HepG2 (cell line): ENCODE data around the gene NDRG3. TPM values are rescaled to one million over a fixed set of nuclear protein-coding genes. Genes with fewer than 3 reads are reported as not detected.
A peak's percentile ranks its signal among the peaks of the same experiment; 100 is the strongest.

Experiments used
- ATAC-seq: fragments of 200-7000 bp; cut with Tn5 transposase; 3 replicates; pipeline ENCODE4 v1.9.1; 2020; ENCODE audit warnings: mild to moderate bottlenecking, moderate library complexity
- BruUV-seq: library from RNA; stranded (reverse); fragments of 400-500 nt; replicated peaks from 2 replicates; lab custom pipeline; 2021; lab: Mats Ljungman, UMichigan
- CTCF ChIA-PET: fragments of 300-600 bp; formaldehyde crosslinking; extraction: SDS; loops from one replicate; lab custom pipeline; 2021; ENCODE audit warnings: low total read pairs, inconsistent platforms, low intra/inter-chr PET ratio; lab: Yijun Ruan, JAX
- POLR2A ChIA-PET: fragments of 350-600 bp; sonication (Branson Sonifier 250); formaldehyde crosslinking; loops from one replicate; lab custom pipeline; 2020; ENCODE audit warnings: antibody characterized with exemption, inconsistent platforms; lab: Yijun Ruan, JAX
- DNase-seq: peaks from one replicate; pipeline ENCODE4 v3.0.0-alpha.2; 2015; ENCODE audit warnings: low spot score
- FAIRE-seq: peaks from 3 replicates; lab custom pipeline; 2011; peaks lifted over from hg19 to GRCh38; lab: Jason Lieb, UNC
- H2AFZ ChIP-seq: one replicate; pipeline ENCODE4 v1.6.1; 2011; ENCODE audit warnings: low read length, inconsistent platforms
- H3K27ac ChIP-seq: fragments of 300-600 bp; 3 replicates; pipeline ENCODE4 v1.8.0; 2011; ENCODE audit warnings: mixed run types, mild to moderate bottlenecking, mixed read lengths, low read length, inconsistent platforms; ENCODE audit not compliant: insufficient read depth; ENCODE audit errors: extremely low read length
- H3K27me3 ChIP-seq, 2 experiments: fragments of 200-600 bp in 1 of 2; 2 replicates in 1 of 2; 3 replicates in 1 of 2; pipeline versions ENCODE4 v1.6.0 to v1.8.0; 2011; ENCODE audit warnings: low read length in 2 of 2, mild to moderate bottlenecking in 2 of 2, moderate library complexity in 2 of 2, inconsistent platforms in 1 of 2; ENCODE audit not compliant: insufficient read depth in 2 of 2, control insufficient read depth in 1 of 2
- H3K36me3 ChIP-seq, 2 experiments: fragments of 200-600 bp in 1 of 2; replicated peaks in 1 of 2; 2 replicates in 1 of 2; 3 replicates in 1 of 2; pipeline versions ENCODE4 v1.5.1 to v1.8.0; 2011; ENCODE audit warnings: low read length in 2 of 2, inconsistent platforms in 1 of 2; ENCODE audit not compliant: insufficient read depth in 2 of 2, control insufficient read depth in 1 of 2
- H3K4me1 ChIP-seq: 2 replicates; pipeline ENCODE4 v1.5.1; 2012; ENCODE audit warnings: low read length, inconsistent platforms; ENCODE audit not compliant: insufficient read depth
- H3K4me2 ChIP-seq: 2 replicates; pipeline ENCODE4 v1.6.0; 2011; ENCODE audit warnings: low read depth, low read length, inconsistent platforms
- H3K4me3 ChIP-seq, 3 experiments: fragments of 200-600 bp in 1 of 3; sonication (generic), shearing (Covaris generic) in 1 of 3; replicated peaks in 1 of 3; 2 replicates each; pipeline ENCODE4 v1.5.1; 2011 to 2016; ENCODE audit warnings: low read length in 3 of 3, inconsistent platforms in 2 of 3, low read depth in 2 of 3, mild to moderate bottlenecking in 2 of 3, control low read depth in 1 of 3, mixed read lengths in 1 of 3; ENCODE audit not compliant: insufficient read depth in 1 of 3
- H3K79me2 ChIP-seq: one replicate; pipeline ENCODE4 v1.6.1; 2011; ENCODE audit warnings: low read length, inconsistent platforms; ENCODE audit not compliant: insufficient read depth
- H3K9ac ChIP-seq: 2 replicates; pipeline ENCODE4 v1.6.0; 2011; ENCODE audit warnings: mild to moderate bottlenecking, low read depth, low read length, inconsistent platforms; ENCODE audit not compliant: insufficient read depth
- H3K9me3 ChIP-seq: 2 replicates; pipeline ENCODE4 v1.5.1; 2012; ENCODE audit warnings: mild to moderate bottlenecking, low read length
- H4K20me1 ChIP-seq: 2 replicates; pipeline ENCODE4 v1.6.0; 2011; ENCODE audit warnings: inconsistent platforms, mild to moderate bottlenecking, low read length, moderate library complexity; ENCODE audit not compliant: insufficient read depth
- AGO2 ChIP-seq: fragments of 200-400 bp; formaldehyde crosslinking; optimal IDR thresholded peaks from 2 replicates; pipeline ENCODE3; 2017; ENCODE audit warnings: mild to moderate bottlenecking, low read depth, low read length, moderate library complexity
- CBX5 ChIP-seq: sonication (generic); formaldehyde crosslinking; IDR thresholded peaks from 2 replicates; pipeline ENCODE4 v1.4.0; 2020; ENCODE audit warnings: missing genetic modification reagents, borderline replicate concordance
- ETV5 ChIP-seq: IDR thresholded peaks from 2 replicates; pipeline ENCODE4 v1.6.1; 2018; ENCODE audit warnings: missing biosample characterization, missing genetic modification reagents, inconsistent platforms, borderline replicate concordance
- KDM1A ChIP-seq: IDR thresholded peaks from 2 replicates; pipeline ENCODE4 v1.6.1; 2016; ENCODE audit warnings: missing compliant biosample characterization
- PBX2 ChIP-seq: IDR thresholded peaks from 2 replicates; pipeline ENCODE4 v1.6.1; 2016; ENCODE audit warnings: control low read depth
- PHF20 ChIP-seq: sonication (generic); formaldehyde crosslinking; IDR thresholded peaks from 2 replicates; pipeline ENCODE4 v1.5.0; 2020; ENCODE audit warnings: mild to moderate bottlenecking, missing genetic modification reagents
- POLR2A ChIP-seq, 2 experiments: IDR thresholded peaks; 2 replicates each; pipeline ENCODE4 v1.6.1; 2011; ENCODE audit warnings: low read depth in 2 of 2, low read length in 2 of 2, mild to moderate bottlenecking in 1 of 2, moderate library complexity in 1 of 2; ENCODE audit not compliant: insufficient read depth in 1 of 2
- POLR2G ChIP-seq: fragments of 200-400 bp; formaldehyde crosslinking; IDR thresholded peaks from 2 replicates; pipeline ENCODE4 v1.6.1; 2018; ENCODE audit warnings: mild to moderate bottlenecking, low read depth, low read length, moderate library complexity
- RBM22 ChIP-seq: fragments of 200-400 bp; formaldehyde crosslinking; optimal IDR thresholded peaks from 2 replicates; pipeline ENCODE3; 2017; ENCODE audit warnings: mild to moderate bottlenecking, low read length, moderate library complexity
- ZHX1 ChIP-seq: sonication (generic); formaldehyde crosslinking; IDR thresholded peaks from 2 replicates; pipeline ENCODE4 v1.8.1; 2022; ENCODE audit warnings: low read depth, mild to moderate bottlenecking, missing genetic modification reagents
- ZNF136 ChIP-seq: sonication (generic); formaldehyde crosslinking; IDR thresholded peaks from 2 replicates; pipeline ENCODE4 v1.8.1; 2022; ENCODE audit warnings: low read depth, mild to moderate bottlenecking, moderate library complexity, missing genetic modification reagents
- ZNF280B ChIP-seq: sonication (generic); formaldehyde crosslinking; IDR thresholded peaks from 2 replicates; pipeline ENCODE4 v1.5.0; 2020; ENCODE audit warnings: missing genetic modification reagents, mild to moderate bottlenecking, borderline replicate concordance
- ZNF768 ChIP-seq: sonication (generic); formaldehyde crosslinking; IDR thresholded peaks from 2 replicates; pipeline ENCODE4 v1.4.0; 2020; ENCODE audit warnings: missing genetic modification reagents
- ZSCAN31 ChIP-seq: sonication (generic); formaldehyde crosslinking; IDR thresholded peaks from 2 replicates; pipeline ENCODE4 v1.5.0; 2020; ENCODE audit warnings: low read depth, mild to moderate bottlenecking, missing genetic modification reagents
- WGBS: methylation state at CpG from one replicate; pipeline ENCODE4 v1.1.6; 2017; ENCODE audit warnings: low lambda C conversion rate; 5-methylcytosine and 5-hydroxymethylcytosine counted together
- in situ Hi-C: cut with HindIII; loops from 2 replicates; pipeline ENCODE4 v1.10.0; 2017; ENCODE audit warnings: low pct_unique_long_range_greater_than_20kb; ENCODE audit not compliant: extremely low pct_ligation_motif_present
- intact Hi-C: fragments of 100-400 bp; cut with micrococcal nuclease; formaldehyde crosslinking; loops from one replicate; pipeline ENCODE4 v1.10.0; 2022; ENCODE audit not compliant: unreplicated experiment
- polyA plus RNA-seq, 8 experiments: library from polyadenylated mRNA; depleted of rRNA in 3 of 8; stranded (reverse) in 7 of 8; unstranded in 1 of 8; fragments of >200 nt; fragmentation: Illumina TruSeq in 4 of 8; extraction: Trizol in 4 of 8; gene quantifications; 2 replicates each; pipeline versions ENCODE4 v1.2.1 to v1.2.3, GENCODE V29; 2011 to 2016; ENCODE audit warnings: low read depth in 4 of 8, missing spikeins in 1 of 8, mixed read lengths in 1 of 8; ENCODE audit not compliant: insufficient read depth in 1 of 8
- total RNA-seq, 5 experiments: library from RNA; depleted of rRNA; stranded (reverse); fragments of >200 nt; fragmentation: Illumina TruSeq; extraction: Trizol; gene quantifications; 2 replicates each; pipeline ENCODE4 v1.2.3, GENCODE V29; 2016; ENCODE audit warnings: low read depth in 1 of 5

Gene NDRG3
- total and polyA plus RNA-seq, 2 of the 13 experiments (the other 11 are each of a cell fraction or from before 2014, with no cell fraction given), result 36.0 to 40.5 TPM

GRCh38 chr20:36620917-36621316 is 125.0 kb downstream of the NDRG3 start (continued):
- TF ChIP-seq PHF20 (CRISPR knock-in tag) (no peak), KDM1A (CRISPR knock-in tag) (no peak)
- TF ChIP-seq, all 625 proteins: peak for 0

- intact Hi-C loops (no loop called here), in situ Hi-C loops (loop anchor here (5.0 kb wide), 1 partner anchor 137 kb away; no protein-coding TSS in a partner anchor)
- H2AFZ ChIP-seq, result no peak overlapping the region
- H3K27ac ChIP-seq, result no peak overlapping the region
- 0 out of 2 replicates have a peak, but pooled peaks cover 2% of the 10 kb centered on the region for H4K20me1 ChIP-seq
- no peak for FAIRE-seq
- POLR2A ChIA-PET, result interaction anchor here (1.0 to 1.7 kb wide), 4 partner anchors 9 to 33 kb away, joined by 3 to 9 read pairs (median 6); partner anchors contain the start of gene RAB5IF
- peaks cover 16 to 43% of the 10 kb centered on the region in 2 experiments for H3K36me3 ChIP-seq
- H3K9me3 ChIP-seq, result no peaks in the 10 kb centered on the region
- no peak for DNase-seq
- BruUV-seq, result no TSS peak
- H3K27me3 ChIP-seq, result no peaks in the 10 kb centered on the region
- H3K4me2 ChIP-seq, result no peak overlapping the region
- TF ChIP-seq PBX2 (no peak), ZNF280B (CRISPR knock-in tag) (0 out of 2 replicates have a peak, but pooled peaks have one; percentile 30), ZNF768 (CRISPR knock-in tag) (peak; percentile 20; the same call in 1 of the 2 replicates), ZSCAN31 (CRISPR knock-in tag) (no peak), POLR2A (IDR thresholded peaks at IDR 0.05; ENCODE audit: insufficient read depth in 1 of 2, low read depth in 2 of 2, low read length in 2 of 2) (peak in 1 of 2 experiments; percentile 2; a peak in 1 of 4 replicates), POLR2G (peak; percentile 53; the same call in 1 of the 2 replicates), ETV5 (peak; percentile 31; the same call in 1 of the 2 replicates), ZHX1 (CRISPR knock-in tag) (0 out of 2 replicates have a peak, but pooled peaks have one; percentile 24), CBX5 (CRISPR knock-in tag) (no peak), ZNF136 (no peak), AGO2 (peak; percentile 64), RBM22 (peak; percentile 36)
- no peaks in the 10 kb centered on the region for H3K79me2 ChIP-seq
- no peaks in the 10 kb centered on the region for H3K4me1 ChIP-seq
- 99% methylated on average over 14 of the region's 14 CpGs for WGBS
- no peak overlapping the region for H3K9ac ChIP-seq
- peak; percentile 13 for ATAC-seq
- no peak overlapping the region for H3K4me3 ChIP-seq
- CTCF ChIA-PET, result no interaction called here
These were observed 130.9 kb downstream of the NDRG3 start for GRCh38 chr20:36614781-36615557.
